Kidney (tissue), 14 donors: ENCODE measurements around the gene PRM3. TPM values are rescaled to one million over a fixed set of nuclear protein-coding genes. Genes with fewer than 3 reads are reported as not detected.
A peak's percentile ranks its signal among the peaks of the same experiment; 100 is the strongest.

ENCODE experiments used
- DNase-seq, 5 donors: peaks; one replicate each; pipeline ENCODE4 v3.0.0-alpha.2; 2013 to 2020
- FAIRE-seq: peaks from 2 replicates; lab custom pipeline; 2012; peaks lifted over from hg19 to GRCh38; lab: Jason Lieb, UNC
- H3K27ac ChIP-seq, 2 donors: one replicate each; pipeline ENCODE4 v1.7.0; 2013; ENCODE audit warnings: low read depth in 2 of 2, low read length in 2 of 2, inconsistent platforms in 1 of 2
- H3K27me3 ChIP-seq: one replicate; pipeline ENCODE4 v1.7.1; 2013; ENCODE audit warnings: low read length, inconsistent platforms; ENCODE audit not compliant: control insufficient read depth, insufficient read depth
- H3K36me3 ChIP-seq, 3 donors: one replicate each; pipeline versions ENCODE4 v1.7.0 to v1.7.1; 2013; ENCODE audit warnings: low read length in 3 of 3, control low read depth in 1 of 3, inconsistent platforms in 1 of 3; ENCODE audit not compliant: insufficient read depth in 3 of 3, control insufficient read depth in 2 of 3
- H3K4me1 ChIP-seq, 3 donors: one replicate each; pipeline versions ENCODE4 v1.7.0 to v1.7.1; 2013; ENCODE audit warnings: low read length in 3 of 3, inconsistent platforms in 1 of 3, low read depth in 1 of 3; ENCODE audit not compliant: control insufficient read depth in 2 of 3, insufficient read depth in 2 of 3
- H3K4me3 ChIP-seq, 3 donors: one replicate each; pipeline versions ENCODE4 v1.7.0 to v1.8.1; 2013; ENCODE audit warnings: low read length in 3 of 3, control low read depth in 1 of 3, inconsistent platforms in 1 of 3
- H3K9ac ChIP-seq, 3 donors: one replicate each; pipeline versions ENCODE4 v1.7.0 to v1.7.1; 2013; ENCODE audit warnings: low read length in 3 of 3, control low read depth in 1 of 3, inconsistent platforms in 1 of 3
- H3K9me3 ChIP-seq, 3 donors: one replicate each; pipeline versions ENCODE4 v1.7.0 to v1.7.1; 2013; ENCODE audit warnings: low read length in 3 of 3, control low read depth in 1 of 3, inconsistent platforms in 1 of 3; ENCODE audit not compliant: control insufficient read depth in 2 of 3, insufficient read depth in 1 of 3
- CTCF ChIP-seq: IDR thresholded peaks from 3 replicates; pipeline ENCODE4 v1.5.1; 2012; ENCODE audit warnings: mild to moderate bottlenecking, moderate library complexity, borderline replicate concordance; ENCODE audit not compliant: insufficient read depth; ENCODE audit errors: extremely low read depth
- intact Hi-C: fragments of 100-400 bp; cut with DNase I; formaldehyde crosslinking; loops from one replicate; pipeline ENCODE4 v1.11.1; 2022
- polyA plus RNA-seq: library from polyadenylated mRNA; stranded (reverse); fragments of 350-450 nt; fragmentation: Illumina TruSeq; extraction: RNeasy Lipid Tissue Mini Kit (QIAGEN cat#74804); gene quantifications from one replicate; pipeline ENCODE4 v1.2.3, GENCODE V29; 2014; ENCODE audit warnings: low read depth, low replicate concordance; ENCODE audit not compliant: insufficient read depth
- total RNA-seq: library from RNA; stranded (reverse); fragmentation: NEBNext Ultra II Directional; extraction: Animal tissue kit (Norgen Biotek cat#: 25700); gene quantifications from one replicate; pipeline ENCODE4 v1.2.1, GENCODE V29; 2021
- donor health status: control.
- donor health status: control.
- donor health status: control.
- donor health status: control.
- donor health status: control.
- donor health status: DM: yes; HTN: yes; CAD: no.
- donor health status: Normal renal cell carcinoma (clear cell type).

PRM3 gene
- total and polyA plus RNA-seq, 2 donors from 2014 or later = not detected

- intact Hi-C loops = no loop called here
- H3K36me3 ChIP-seq = no peaks in the 10 kb centered on the region
- H3K27ac ChIP-seq = no peak overlapping the region
- no peak for DNase-seq
- H3K9ac ChIP-seq = no peak overlapping the region
- no peak for FAIRE-seq
- peaks cover 0 to 5% (median 0%) of the 10 kb centered on the region in 3 donors for H3K4me1 ChIP-seq
- no peak overlapping the region for H3K4me3 ChIP-seq
- H3K27me3 ChIP-seq = no peaks in the 10 kb centered on the region
- TF ChIP-seq CTCF = no peak
- H3K9me3 ChIP-seq = no peaks in the 10 kb centered on the region
Measured at GRCh38 chr16:11234884-11235702, 38.3 kb downstream of the PRM3 start.

GRCh38 chr16:11233727-11234376, 39.6 kb downstream of the PRM3 start:
- H3K4me3 ChIP-seq = no peak overlapping the region
- FAIRE-seq = no peak
- DNase-seq = no peak
- intact Hi-C loops = no loop called here
- TF ChIP-seq CTCF = no peak
- H3K27ac ChIP-seq = no peak overlapping the region
- peaks cover 0 to 5% (median 0%) of the 10 kb centered on the region in 3 donors for H3K4me1 ChIP-seq
- H3K36me3 ChIP-seq = no peaks in the 10 kb centered on the region
- no peak overlapping the region for H3K9ac ChIP-seq
- no peaks in the 10 kb centered on the region for H3K9me3 ChIP-seq
- H3K27me3 ChIP-seq = no peaks in the 10 kb centered on the region

- H3K4me3 ChIP-seq = no peak overlapping the region
- no peak overlapping the region for H3K9ac ChIP-seq
- no peak overlapping the region for H3K27ac ChIP-seq
- intact Hi-C loops = no loop called here
- no peaks in the 10 kb centered on the region for H3K9me3 ChIP-seq
- H3K4me1 ChIP-seq = peaks cover 0 to 5% (median 0%) of the 10 kb centered on the region in 3 donors
- H3K27me3 ChIP-seq = no peaks in the 10 kb centered on the region
- no peaks in the 10 kb centered on the region for H3K36me3 ChIP-seq
- no peak for TF ChIP-seq CTCF
- FAIRE-seq = no peak
- DNase-seq = peak in 4 of 5 donors; percentile 43 to 89 (median 60)
Measured at GRCh38 chr16:11232852-11233726, 40.3 kb downstream of the PRM3 start.
